Gastroesophageal sphincter (tissue), 4 donors: Measurements from ENCODE around the gene ZNF17. TPM values are rescaled to one million over a fixed set of nuclear protein-coding genes. Genes with fewer than 3 reads are reported as not detected.
A peak's percentile ranks its signal among the peaks of the same experiment; 100 is the strongest.

Source experiments
- ATAC-seq: fragments of 150-250 bp; one replicate; pipeline ENCODE4 v1.9.1; 2016; ENCODE audit warnings: mild to moderate bottlenecking, moderate library complexity
- H3K27ac ChIP-seq, 4 donors: fragments of 200-600 bp; sonication (generic) in 3 of 4; 1 replicate in 3 of 4; 2 replicates in 1 of 4; pipeline ENCODE4 v1.5.1; 2016 to 2019
- H3K27me3 ChIP-seq: fragments of 200-600 bp; sonication (generic); one replicate; pipeline ENCODE4 v1.5.1; 2019
- H3K36me3 ChIP-seq, 2 donors: fragments of 200-600 bp; sonication (generic); one replicate each; pipeline ENCODE4 v1.5.1; 2019; ENCODE audit warnings: control low read depth in 1 of 2
- H3K4me1 ChIP-seq, 3 donors: fragments of 200-600 bp; sonication (generic); 1 replicate in 2 of 3; 2 replicates in 1 of 3; pipeline ENCODE4 v1.5.1; 2016 to 2019; ENCODE audit warnings: control low read depth in 2 of 3
- H3K4me3 ChIP-seq, 2 donors: fragments of 200-600 bp; sonication (generic); one replicate each; pipeline ENCODE4 v1.5.1; 2019; ENCODE audit warnings: mild to moderate bottlenecking in 1 of 2, moderate library complexity in 1 of 2
- H3K9me3 ChIP-seq, 3 donors: fragments of 200-600 bp; sonication (generic); one replicate each; pipeline ENCODE4 v1.5.1; 2017 to 2019; ENCODE audit warnings: control low read depth in 2 of 3
- EP300 ChIP-seq: sonication (generic); formaldehyde crosslinking; IDR thresholded peaks from one replicate; pipeline ENCODE4 v1.6.1; 2017; ENCODE audit warnings: antibody characterized with exemption, mild to moderate bottlenecking
- POLR2A ChIP-seq, 2 donors: fragments of 450-650 bp; IDR thresholded peaks; one replicate each; pipeline ENCODE4 v1.6.1; 2017; ENCODE audit warnings: antibody characterized with exemption in 2 of 2, mild to moderate bottlenecking in 2 of 2, moderate library complexity in 1 of 2
- POLR2AphosphoS5 ChIP-seq: sonication (generic); formaldehyde crosslinking; IDR thresholded peaks from one replicate; pipeline ENCODE4 v1.6.1; 2017; ENCODE audit warnings: antibody characterized with exemption
- WGBS, 2 donors: methylation state at CpG; one replicate each; pipeline ENCODE4 v1.1.5; 2018; ENCODE audit warnings: low coverage in 1 of 2; 5-methylcytosine and 5-hydroxymethylcytosine counted together
- total RNA-seq, 4 donors: library from RNA; depleted of rRNA; stranded (reverse); fragments of >200 nt; gene quantifications; one replicate each; pipeline ENCODE4 v1.1.0, GENCODE V29; 2016
- TF ChIP-seq, protein P1 (sequence below), 4 experiments: fragments of 200-600 bp in 2 of 4; fragments of 450-650 bp in 2 of 4; sonication (generic) in 1 of 4; IDR thresholded peaks; one replicate each; pipeline ENCODE4 v1.5.1; 2017 to 2019; ENCODE audit warnings: antibody characterized with exemption in 4 of 4, mild to moderate bottlenecking in 2 of 4, moderate library complexity in 2 of 4

Gene ZNF17
- 10 to 100 TPM in 3 of 4 donors, 1 to 10 TPM in 1; 9.1 to 21.0 (median 11.9) TPM for total RNA-seq

DNA sequence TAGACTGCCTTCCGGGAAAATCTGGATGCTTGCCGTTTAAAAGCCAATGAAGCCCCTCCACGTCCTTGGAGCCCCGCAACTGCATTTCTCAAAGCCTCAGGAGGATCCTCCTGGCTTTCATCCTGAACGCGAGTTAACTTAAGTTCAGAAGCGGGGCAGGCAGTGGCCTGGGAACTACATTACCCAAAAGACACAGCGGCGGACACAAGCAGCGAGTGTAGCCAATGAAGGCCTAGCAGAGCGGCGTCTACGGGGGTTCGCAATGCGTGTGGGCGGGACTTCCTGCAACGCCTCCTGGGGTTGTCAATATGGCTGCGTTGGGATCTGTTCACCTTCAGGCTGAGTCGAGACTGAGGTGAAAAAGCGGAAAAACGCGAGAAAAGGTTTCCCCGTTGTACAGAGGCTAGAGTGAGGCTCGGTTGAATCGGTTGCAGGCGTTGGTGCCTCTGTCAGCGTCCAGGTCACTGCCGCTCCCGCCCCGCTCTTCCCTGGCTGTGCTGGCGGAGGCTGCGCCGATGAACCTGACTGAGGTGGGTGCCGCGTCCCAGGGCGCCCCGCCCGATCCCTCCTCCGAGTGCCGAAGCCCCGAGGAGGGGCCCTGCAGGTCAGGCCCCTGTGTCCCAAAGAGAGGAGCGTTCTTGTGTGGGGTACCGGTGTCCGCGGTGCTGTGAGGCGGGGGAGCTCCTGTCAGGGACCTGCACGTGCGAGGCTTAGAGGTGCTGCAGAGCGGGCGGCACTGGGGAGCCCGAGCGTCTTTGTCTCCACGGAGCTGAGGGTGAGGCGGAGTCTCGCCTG is at the start of gene ZNF17:
Gene ZNF17, plus strand, starts transcription at position 285 of the 795 bp plus-strand sequence. CDS start 2,455 bp downstream, outside the sequence.
- Histone ChIP-seq H3K4me3 (peak within 1 kb of the TSS; percentile 88 to 93), H3K4me1 (peaks cover 0 to 26% (median 9%) of the 10 kb centered on the region in 3 donors), H3K27ac (peak within 1 kb of the TSS; percentile 29 to 85 (median 82)), H3K27me3 (no peaks in the 10 kb centered on the region), H3K9me3 (peaks cover 0 to 8% (median 0%) of the 10 kb centered on the region in 3 donors), H3K36me3 (peaks cover 0 to 39% of the 10 kb centered on the region in 2 donors)
- TF ChIP-seq POLR2AphosphoS5, result peak; percentile 59
- TF ChIP-seq POLR2A (IDR thresholded peaks at IDR 0.05), result no peak
- TF ChIP-seq, protein P1, sequence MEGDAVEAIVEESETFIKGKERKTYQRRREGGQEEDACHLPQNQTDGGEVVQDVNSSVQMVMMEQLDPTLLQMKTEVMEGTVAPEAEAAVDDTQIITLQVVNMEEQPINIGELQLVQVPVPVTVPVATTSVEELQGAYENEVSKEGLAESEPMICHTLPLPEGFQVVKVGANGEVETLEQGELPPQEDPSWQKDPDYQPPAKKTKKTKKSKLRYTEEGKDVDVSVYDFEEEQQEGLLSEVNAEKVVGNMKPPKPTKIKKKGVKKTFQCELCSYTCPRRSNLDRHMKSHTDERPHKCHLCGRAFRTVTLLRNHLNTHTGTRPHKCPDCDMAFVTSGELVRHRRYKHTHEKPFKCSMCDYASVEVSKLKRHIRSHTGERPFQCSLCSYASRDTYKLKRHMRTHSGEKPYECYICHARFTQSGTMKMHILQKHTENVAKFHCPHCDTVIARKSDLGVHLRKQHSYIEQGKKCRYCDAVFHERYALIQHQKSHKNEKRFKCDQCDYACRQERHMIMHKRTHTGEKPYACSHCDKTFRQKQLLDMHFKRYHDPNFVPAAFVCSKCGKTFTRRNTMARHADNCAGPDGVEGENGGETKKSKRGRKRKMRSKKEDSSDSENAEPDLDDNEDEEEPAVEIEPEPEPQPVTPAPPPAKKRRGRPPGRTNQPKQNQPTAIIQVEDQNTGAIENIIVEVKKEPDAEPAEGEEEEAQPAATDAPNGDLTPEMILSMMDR (IDR thresholded peaks at IDR 0.05), result peak in 1 of 4 experiments; percentile 20
- no peak for TF ChIP-seq EP300
- 0% methylated on average over 3 to 9 of the region's 55 CpGs for WGBS, 2 donors
- peak; percentile 100 for ATAC-seq

GRCh38 chr19:57362419-57362818 is 48.5 kb upstream of the ZNF17 start:
- Histone ChIP-seq H3K27ac (peak overlapping the region; percentile 83 to 97 (median 96)), H3K36me3 (peaks cover 2 to 34% of the 10 kb centered on the region in 2 donors), H3K4me1 (peaks cover 0 to 20% (median 7%) of the 10 kb centered on the region in 3 donors), H3K27me3 (no peaks in the 10 kb centered on the region), H3K4me3 (peak overlapping the region; percentile 42 to 89), H3K9me3 (peaks cover 0 to 47% (median 0%) of the 10 kb centered on the region in 3 donors)
- ATAC-seq, result no peak
- 60 to 67% methylated on average over 1 to 2 of the region's 2 CpGs for WGBS, 2 donors
- TF ChIP-seq EP300, result no peak
- TF ChIP-seq POLR2AphosphoS5, result no peak
- TF ChIP-seq POLR2A (IDR thresholded peaks at IDR 0.05), result no peak
- TF ChIP-seq, protein P1 (IDR thresholded peaks at IDR 0.05), result no peak

DNA sequence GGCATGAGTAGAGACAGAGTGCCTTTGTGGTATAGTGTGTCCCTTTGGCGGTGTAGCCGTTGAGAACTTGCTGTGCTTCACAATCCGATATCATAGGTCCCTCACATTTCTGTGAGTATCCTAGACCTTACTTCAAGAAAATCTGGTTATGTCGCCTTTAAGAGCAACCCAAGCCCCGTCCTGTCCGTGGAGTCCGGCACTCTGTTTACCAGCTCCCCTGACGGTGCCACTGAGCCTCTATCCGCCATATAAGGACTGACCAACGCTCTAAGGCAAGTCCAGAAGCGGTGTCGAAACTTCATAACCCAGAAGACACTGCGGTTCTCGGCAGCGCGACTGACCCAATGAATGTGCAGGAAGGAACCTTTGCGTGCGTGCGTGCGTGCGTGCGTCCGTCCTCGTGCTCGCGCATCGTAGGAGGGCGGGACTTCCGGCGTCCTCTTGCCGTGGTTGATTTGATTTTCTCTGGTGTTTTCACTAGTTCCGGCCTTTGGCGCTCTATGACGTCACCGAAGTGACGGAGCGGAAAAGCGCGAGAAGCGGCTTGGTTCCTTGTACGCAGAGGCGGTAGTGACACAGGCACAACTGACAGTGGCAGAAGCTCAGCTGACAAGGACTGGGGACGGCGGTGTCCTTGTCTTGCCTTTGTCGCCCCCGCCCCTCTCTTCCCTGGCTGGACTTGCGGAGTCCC is 47.8 kb upstream of the ZNF17 start, which contains the start of the genes TRAPPC2B and ZNF547:
Gene TRAPPC2B, plus strand, starts transcription at position 555 of the 691 bp plus-strand sequence. CDS start 1,283 bp downstream, outside the sequence.
Gene ZNF547, plus strand, starts transcription at position 555 of the 691 bp plus-strand sequence. CDS start 5,005 bp downstream, outside the sequence.
- Histone ChIP-seq H3K27me3 (no peaks in the 10 kb centered on the region), H3K27ac (peak within 1 kb of the TSS; percentile 87 to 97 (median 96)), H3K9me3 (peaks cover 0 to 40% (median 0%) of the 10 kb centered on the region in 3 donors), H3K4me1 (peaks cover 0 to 20% (median 7%) of the 10 kb centered on the region in 3 donors), H3K4me3 (peak within 1 kb of the TSS; percentile 59 to 89), H3K36me3 (peaks cover 0 to 31% of the 10 kb centered on the region in 2 donors)
- peak; percentile 99 for ATAC-seq
- TF ChIP-seq POLR2A (IDR thresholded peaks at IDR 0.05), result peak; percentile 39 to 56
- peak; percentile 79 for TF ChIP-seq POLR2AphosphoS5
- TF ChIP-seq, protein P1 (IDR thresholded peaks at IDR 0.05), result no peak
- TF ChIP-seq EP300, result no peak
- 0 to 4% methylated on average over 10 to 11 of the region's 47 CpGs for WGBS, 2 donors

DNA sequence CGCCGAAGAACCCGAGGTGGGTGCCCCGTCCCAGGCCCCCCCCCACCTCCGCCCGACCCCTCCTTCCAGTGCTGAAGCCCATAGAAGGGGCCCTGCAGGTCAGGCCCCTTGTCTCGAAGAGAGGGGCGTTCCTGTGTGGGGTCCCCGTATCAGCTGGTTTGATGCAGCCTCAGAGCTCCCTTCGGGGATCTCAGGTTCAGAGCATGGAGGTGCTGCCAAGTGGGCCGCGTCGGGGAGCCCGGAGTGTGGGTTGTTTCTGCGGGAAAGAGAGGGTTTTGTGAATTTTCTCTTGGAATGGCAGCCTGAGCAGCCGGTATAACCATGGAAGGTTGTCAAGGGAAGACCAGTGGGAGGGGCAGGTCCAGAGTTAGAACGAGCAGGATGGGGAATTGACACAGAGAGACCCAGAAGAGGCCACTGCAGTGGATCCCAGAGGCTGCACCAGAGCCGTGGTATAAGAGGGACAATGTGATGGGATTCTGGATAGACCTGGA is 47.2 kb upstream of the ZNF17 start:
- 0% methylated on average over 3 to 4 of the region's 18 CpGs for WGBS, 2 donors
- H3K27me3 ChIP-seq, result no peaks in the 10 kb centered on the region
- peaks cover 0 to 20% (median 7%) of the 10 kb centered on the region in 3 donors for H3K4me1 ChIP-seq
- H3K36me3 ChIP-seq, result peaks cover 0 to 29% of the 10 kb centered on the region in 2 donors
- ATAC-seq, result no peak
- peak overlapping the region; percentile 59 to 89 for H3K4me3 ChIP-seq
- H3K9me3 ChIP-seq, result peaks cover 0 to 34% (median 0%) of the 10 kb centered on the region in 3 donors
- peak overlapping the region; percentile 87 to 97 (median 96) for H3K27ac ChIP-seq
- TF ChIP-seq, protein P1 (IDR thresholded peaks at IDR 0.05), result no peak
- TF ChIP-seq POLR2AphosphoS5 (no peak), POLR2A (IDR thresholded peaks at IDR 0.05) (no peak), EP300 (no peak)
